ENCODE data around the gene FOXL1.

- TF ChIP-seq CTCF (IDR thresholded peaks at IDR 0.05) (no peak), POLR2AphosphoS5 (IDR thresholded peaks at IDR 0.05) (no peak), EP300 (IDR thresholded peaks at IDR 0.05) (no peak)
These were observed 47.8 kb upstream of the FOXL1 start for GRCh38 chr16:86530251-86531190.

Data from sigmoid colon (tissue), 4 donors.